GM12864 (cell line): ENCODE measurements around the gene NACA2.
A peak's percentile ranks its signal among the peaks of the same experiment; 100 is the strongest.

Experiments used
- DNase-seq: peaks from one replicate; pipeline ENCODE4 v3.0.0-alpha.2; 2011; ENCODE audit warnings: low read depth
- H3K4me3 ChIP-seq: 2 replicates; pipeline ENCODE4 v1.5.1; 2011; ENCODE audit warnings: mild to moderate bottlenecking, low read depth, low read length, control low read depth
- TF ChIP-seq, protein P1 (sequence below): IDR thresholded peaks from 2 replicates; pipeline ENCODE4 v1.5.1; 2011; ENCODE audit warnings: low read depth, mild to moderate bottlenecking, moderate library complexity, low read length, control low read depth, inconsistent platforms; ENCODE audit errors: missing control alignments

The NACA2 gene

GRCh38 chr17:61591018-61591417, at the start of gene NACA2:
NACA2 (minus strand) TSS chr17:61591219; CDS start chr17:61591180, 39 bp downstream.
- TF ChIP-seq, protein P1, sequence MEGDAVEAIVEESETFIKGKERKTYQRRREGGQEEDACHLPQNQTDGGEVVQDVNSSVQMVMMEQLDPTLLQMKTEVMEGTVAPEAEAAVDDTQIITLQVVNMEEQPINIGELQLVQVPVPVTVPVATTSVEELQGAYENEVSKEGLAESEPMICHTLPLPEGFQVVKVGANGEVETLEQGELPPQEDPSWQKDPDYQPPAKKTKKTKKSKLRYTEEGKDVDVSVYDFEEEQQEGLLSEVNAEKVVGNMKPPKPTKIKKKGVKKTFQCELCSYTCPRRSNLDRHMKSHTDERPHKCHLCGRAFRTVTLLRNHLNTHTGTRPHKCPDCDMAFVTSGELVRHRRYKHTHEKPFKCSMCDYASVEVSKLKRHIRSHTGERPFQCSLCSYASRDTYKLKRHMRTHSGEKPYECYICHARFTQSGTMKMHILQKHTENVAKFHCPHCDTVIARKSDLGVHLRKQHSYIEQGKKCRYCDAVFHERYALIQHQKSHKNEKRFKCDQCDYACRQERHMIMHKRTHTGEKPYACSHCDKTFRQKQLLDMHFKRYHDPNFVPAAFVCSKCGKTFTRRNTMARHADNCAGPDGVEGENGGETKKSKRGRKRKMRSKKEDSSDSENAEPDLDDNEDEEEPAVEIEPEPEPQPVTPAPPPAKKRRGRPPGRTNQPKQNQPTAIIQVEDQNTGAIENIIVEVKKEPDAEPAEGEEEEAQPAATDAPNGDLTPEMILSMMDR = no peak
- DNase-seq = no peak
- no peak within 1 kb of the TSS for H3K4me3 ChIP-seq

GRCh38 chr17:61639818-61640217, 48.8 kb upstream of the NACA2 start:
- H3K4me3 ChIP-seq = no peak overlapping the region
- TF ChIP-seq, protein P1 = no peak
- DNase-seq = no peak

DNA sequence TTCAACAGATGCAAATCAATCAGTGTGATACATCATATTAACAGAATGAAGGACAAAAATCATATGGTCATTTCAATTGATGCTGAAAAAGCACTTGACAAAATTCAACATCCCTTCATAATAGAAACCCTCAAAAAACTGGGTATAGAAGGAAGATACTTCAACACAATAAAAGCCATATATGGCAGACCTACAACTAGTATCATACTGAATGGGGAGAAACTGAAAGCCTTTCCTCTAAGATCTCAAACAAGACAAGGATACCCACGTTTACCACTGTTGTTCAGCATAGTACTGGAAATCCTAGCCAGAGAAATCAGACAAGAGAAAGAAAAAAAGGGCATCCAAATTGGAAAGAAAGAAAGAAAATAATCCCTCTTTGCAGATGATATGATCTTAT, 47.1 kb upstream of the NACA2 start:
- no peak for DNase-seq
- TF ChIP-seq, protein P1 = no peak
- H3K4me3 ChIP-seq = no peak overlapping the region

DNA sequence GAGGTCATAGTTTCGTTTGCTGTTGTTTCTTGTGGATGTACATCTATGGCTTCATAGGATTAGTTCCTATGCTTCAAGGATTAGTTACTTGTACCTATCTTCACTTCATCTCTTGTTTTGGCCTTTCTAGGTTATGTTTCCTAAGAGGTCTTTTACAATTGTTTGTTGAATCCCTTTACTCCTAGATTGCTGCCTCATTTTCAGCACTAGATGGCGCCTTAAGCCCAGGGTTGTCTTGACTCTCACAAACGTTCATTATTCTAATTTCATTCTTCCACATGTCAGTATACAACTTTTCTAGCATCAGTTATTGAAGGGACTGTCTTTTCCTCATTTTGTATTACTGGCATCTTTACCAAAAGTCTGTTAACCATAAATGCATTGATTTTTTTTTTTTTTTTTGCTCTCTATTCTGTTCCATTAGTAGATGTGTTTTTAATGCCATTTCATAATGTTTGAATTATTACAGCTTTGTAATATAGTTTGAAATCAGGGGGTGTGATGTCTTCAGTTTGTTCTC, 45.0 kb upstream of the NACA2 start:
- TF ChIP-seq, protein P1 = peak; percentile 70
- peak; percentile 37 for DNase-seq
- no peak overlapping the region for H3K4me3 ChIP-seq

- no peak for DNase-seq
- TF ChIP-seq, protein P1 = no peak
- no peak overlapping the region for H3K4me3 ChIP-seq
Measured at GRCh38 chr17:61634942-61635538, 44.0 kb upstream of the NACA2 start.

DNA sequence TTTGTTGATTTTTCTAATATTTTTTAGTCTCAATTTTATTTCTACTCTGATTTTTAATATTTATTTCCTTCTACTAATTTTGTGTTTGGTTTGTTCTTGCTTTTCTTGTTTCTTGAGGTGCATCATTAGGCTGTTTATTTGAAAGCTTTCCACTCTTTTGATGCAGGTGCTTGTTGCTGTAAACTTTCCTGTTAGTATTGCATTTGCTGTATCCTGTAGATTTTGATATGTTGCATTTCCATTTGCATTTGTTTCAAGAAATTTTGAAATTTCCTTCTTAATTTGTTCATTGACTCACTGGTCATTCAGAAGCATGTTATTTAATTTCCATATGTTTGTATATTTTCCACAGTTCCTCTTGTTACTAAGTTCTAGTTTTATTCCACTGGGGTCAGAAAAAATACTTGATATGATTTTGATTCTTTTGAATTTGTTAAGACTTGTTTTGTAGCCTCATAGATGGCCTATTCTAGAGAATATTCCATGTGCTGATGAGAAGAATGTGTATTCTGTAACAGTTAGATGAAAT, 43.1 kb upstream of the NACA2 start:
- TF ChIP-seq, protein P1 = no peak
- DNase-seq = no peak
- no peak overlapping the region for H3K4me3 ChIP-seq

DNA sequence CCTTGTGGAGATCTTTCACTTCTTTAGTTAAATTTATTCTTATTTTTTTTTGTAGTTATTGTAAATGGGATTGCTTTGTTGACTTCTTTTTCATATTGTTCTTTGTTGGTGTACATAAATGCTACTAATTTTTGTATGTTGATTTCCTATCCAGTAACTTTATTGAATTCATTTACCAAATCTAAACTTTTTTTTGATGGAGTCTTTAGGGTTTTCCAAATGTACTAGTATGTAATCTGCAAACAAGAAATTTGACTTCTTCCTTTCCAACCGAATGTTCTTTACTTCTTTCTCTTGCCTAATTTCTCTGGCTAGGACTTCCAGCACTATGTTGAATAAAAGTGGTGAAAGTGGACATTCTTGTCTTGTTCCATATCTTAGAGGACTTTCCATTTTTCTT, 41.8 kb upstream of the NACA2 start:
- no peak for DNase-seq
- H3K4me3 ChIP-seq = no peak overlapping the region
- TF ChIP-seq, protein P1 = no peak
